BLaER1 (cell line): ENCODE data around the gene GJC2.
"Not testable (repeated sequence)": the region's sequence is repeated elsewhere in the genome, so short reads cannot be mapped to it uniquely, and the experiment has no call there.

Experiments used
- H3K27ac ChIP-seq: shearing (Covaris generic); formaldehyde crosslinking; 2 replicates; pipeline ENCODE4 v1.8.1; 2022
- H3K27me3 ChIP-seq: shearing (Covaris generic); formaldehyde crosslinking; 2 replicates; pipeline ENCODE4 v1.8.1; 2022
- H3K36me3 ChIP-seq: shearing (Covaris generic); formaldehyde crosslinking; 2 replicates; pipeline ENCODE4 v1.8.1; 2022
- H3K4me1 ChIP-seq: shearing (Covaris generic); formaldehyde crosslinking; 2 replicates; pipeline ENCODE4 v1.8.1; 2022
- H3K4me2 ChIP-seq: shearing (Covaris generic); formaldehyde crosslinking; 2 replicates; pipeline ENCODE4 v1.8.1; 2022
- H3K4me3 ChIP-seq: shearing (Covaris generic); formaldehyde crosslinking; 2 replicates; pipeline ENCODE4 v1.8.1; 2022
- H3K9ac ChIP-seq: shearing (Covaris generic); formaldehyde crosslinking; 2 replicates; pipeline ENCODE4 v1.8.1; 2022
- H3K9me3 ChIP-seq: shearing (Covaris generic); formaldehyde crosslinking; 2 replicates; pipeline ENCODE4 v1.8.1; 2022
- H4K20me1 ChIP-seq: shearing (Covaris generic); formaldehyde crosslinking; 2 replicates; pipeline ENCODE4 v1.8.1; 2022
- Cebpa-rat ChIP-seq: shearing (Covaris generic); IDR thresholded peaks from 2 replicates; pipeline ENCODE4 v1.8.1; 2022

Gene GJC2

DNA sequence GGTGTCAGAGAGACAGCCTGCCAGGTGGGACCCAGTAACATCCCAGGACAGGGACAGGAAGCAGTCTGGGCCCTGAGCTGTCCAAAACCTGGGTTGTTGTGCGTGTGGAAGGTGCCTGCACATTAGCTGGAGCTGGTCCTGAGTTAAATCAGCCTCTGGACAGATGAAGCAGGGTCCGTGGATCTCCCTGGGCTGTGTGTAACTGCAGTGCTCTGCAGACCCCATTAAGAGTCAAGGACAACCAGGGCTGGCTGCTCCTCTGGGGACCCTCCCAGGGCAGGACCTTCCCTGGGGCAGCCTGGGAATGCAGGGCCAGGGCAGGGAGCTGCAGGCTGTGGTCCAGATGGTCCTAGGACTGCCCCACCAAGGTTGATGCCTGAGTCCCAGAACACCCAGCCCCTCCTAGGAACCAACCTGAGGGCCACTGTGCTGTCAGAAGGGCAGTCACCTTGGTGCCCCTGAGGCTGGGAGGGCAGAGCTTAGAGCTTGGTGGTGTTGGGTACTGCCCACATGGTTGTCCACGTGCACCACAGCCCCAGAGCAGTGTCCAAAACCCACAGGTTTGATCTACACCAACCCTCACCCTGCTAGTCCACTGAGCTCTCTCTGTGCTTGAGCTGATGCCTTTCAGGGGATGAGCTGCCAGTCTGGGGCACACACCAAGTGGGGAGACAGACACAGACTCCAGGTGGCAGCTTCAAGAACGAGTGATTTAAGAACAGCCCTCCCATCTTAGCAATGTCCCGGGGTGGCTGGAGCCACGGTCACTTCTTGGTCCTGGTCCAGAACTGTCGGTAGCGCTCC is 43.5 kb upstream of the GJC2 start:
- peaks cover 43% of the 10 kb centered on the region for H3K4me1 ChIP-seq
- H3K27ac ChIP-seq, result no peak overlapping the region
- H3K9me3 ChIP-seq, result no peaks in the 10 kb centered on the region
- peaks cover 28% of the 10 kb centered on the region for H4K20me1 ChIP-seq
- H3K9ac ChIP-seq, result no peak overlapping the region
- H3K4me2 ChIP-seq, result no peak overlapping the region
- no peak for TF ChIP-seq Cebpa-rat
- no peaks in the 10 kb centered on the region for H3K27me3 ChIP-seq
- H3K36me3 ChIP-seq, result peaks cover 33% of the 10 kb centered on the region
- H3K4me3 ChIP-seq, result no peak overlapping the region

DNA sequence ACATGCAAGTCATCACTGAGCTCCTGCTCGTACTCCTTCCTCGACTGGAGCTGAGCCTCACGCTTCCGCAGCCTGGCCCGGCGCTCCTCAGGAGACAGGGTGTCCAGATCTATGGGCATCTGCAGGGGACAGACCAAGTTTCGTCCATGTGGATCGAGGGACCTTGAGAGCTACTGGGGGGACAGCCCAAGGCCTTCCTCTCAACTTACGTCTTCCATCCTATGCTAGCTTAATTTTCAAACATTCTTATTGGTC is 43.0 kb upstream of the GJC2 start:
- Histone ChIP-seq H3K9ac (no peak overlapping the region; the same call in 1 of the 2 replicates), H3K4me2 (no peak overlapping the region), H3K4me3 (no peak overlapping the region), H3K27ac (no peak overlapping the region), H4K20me1 (peaks cover 23% of the 10 kb centered on the region), H3K27me3 (no peaks in the 10 kb centered on the region), H3K4me1 (peaks cover 37% of the 10 kb centered on the region), H3K36me3 (peaks cover 33% of the 10 kb centered on the region), H3K9me3 (no peaks in the 10 kb centered on the region)
- TF ChIP-seq Cebpa-rat, result no peak

DNA sequence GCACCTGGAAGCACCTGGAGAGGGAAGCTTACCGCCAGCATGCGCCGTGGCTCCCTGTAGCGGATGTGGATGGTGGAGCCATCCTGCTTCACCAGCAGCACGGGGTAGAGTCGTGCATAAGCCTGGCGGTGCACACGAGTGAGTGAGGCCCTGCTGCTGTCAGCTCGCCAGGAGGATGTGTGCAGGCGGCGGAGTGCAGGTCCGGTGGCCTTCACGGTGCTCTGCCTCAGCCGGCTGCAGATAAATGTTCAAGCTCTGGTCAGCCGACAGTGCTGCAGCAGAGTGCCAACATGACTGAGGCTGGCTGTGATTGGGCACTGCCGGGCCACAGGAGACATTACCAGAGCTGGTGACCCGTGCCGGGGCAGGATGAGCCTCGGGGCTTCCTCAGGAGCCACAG is 42.1 kb upstream of the GJC2 start:
- peak overlapping the region; percentile 85 for H3K4me2 ChIP-seq
- H3K27me3 ChIP-seq, result no peaks in the 10 kb centered on the region
- H3K9ac ChIP-seq, result peak overlapping the region; percentile 87; the same call in 1 of the 2 replicates
- no peak for TF ChIP-seq Cebpa-rat
- peaks cover 33% of the 10 kb centered on the region for H3K36me3 ChIP-seq
- H4K20me1 ChIP-seq, result peaks cover 15% of the 10 kb centered on the region; the same call in 1 of the 2 replicates
- peaks cover 34% of the 10 kb centered on the region for H3K4me1 ChIP-seq
- H3K9me3 ChIP-seq, result no peaks in the 10 kb centered on the region
- H3K27ac ChIP-seq, result no peak overlapping the region
- H3K4me3 ChIP-seq, result 0 out of 2 replicates have a peak overlapping the region, but pooled peaks have one; percentile 87

DNA sequence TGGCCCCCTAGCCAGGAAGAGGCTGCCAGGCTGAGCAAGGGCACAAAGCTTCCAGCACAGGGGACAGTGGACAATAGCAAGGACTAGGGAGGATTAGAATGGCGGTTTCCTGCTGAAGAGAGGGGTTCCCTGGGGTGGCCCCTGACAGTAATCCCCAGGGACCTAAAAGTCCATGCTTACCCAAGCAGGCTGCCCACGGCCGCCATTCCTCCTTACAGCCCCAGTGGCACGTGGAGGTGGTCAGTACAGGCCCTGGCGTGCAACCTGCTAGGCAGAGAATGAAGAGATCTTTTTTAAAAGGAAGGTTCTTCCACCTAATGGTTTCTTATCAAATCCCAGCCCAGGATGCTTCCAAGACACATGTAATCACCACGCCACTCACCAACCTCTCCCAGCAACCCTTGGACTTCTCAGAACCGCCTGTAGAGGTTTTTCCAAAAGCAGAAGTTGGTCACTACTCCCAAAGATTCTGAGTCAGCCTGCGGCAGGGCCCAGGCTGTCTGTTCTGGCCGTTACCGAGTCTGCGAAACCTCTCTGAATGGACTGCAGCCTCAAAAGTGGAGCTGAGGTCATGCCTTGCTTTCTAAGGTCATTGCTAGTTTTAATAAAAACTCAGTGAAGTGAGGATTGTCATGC is 41.6 kb upstream of the GJC2 start:
- Histone ChIP-seq H4K20me1 (peaks cover 15% of the 10 kb centered on the region; the same call in 1 of the 2 replicates), H3K27me3 (no peaks in the 10 kb centered on the region), H3K9ac (peak overlapping the region; percentile 87), H3K4me1 (peaks cover 34% of the 10 kb centered on the region), H3K36me3 (peaks cover 33% of the 10 kb centered on the region), H3K27ac (peak overlapping the region; percentile 80; the same call in 1 of the 2 replicates), H3K4me2 (peak overlapping the region; percentile 85), H3K4me3 (peak overlapping the region; percentile 87), H3K9me3 (no peaks in the 10 kb centered on the region)
- no peak for TF ChIP-seq Cebpa-rat

DNA sequence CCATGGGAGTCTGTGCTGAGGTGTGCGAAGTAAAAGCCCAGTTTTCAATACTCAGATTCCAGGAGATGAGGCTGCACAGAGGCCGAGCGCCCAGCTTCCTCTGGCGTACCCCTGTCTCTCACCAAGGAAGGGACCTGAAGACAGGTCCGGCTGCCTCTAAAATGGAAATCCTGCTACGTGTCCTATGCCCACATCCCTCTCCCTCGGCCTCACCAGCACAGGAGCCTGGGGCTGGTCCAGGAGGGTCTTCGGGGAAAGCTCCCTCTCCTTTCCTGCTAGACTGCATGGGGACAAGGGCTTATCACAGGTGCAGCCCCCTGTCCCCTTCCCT is 41.0 kb upstream of the GJC2 start:
- H3K4me1 ChIP-seq, result peaks cover 31% of the 10 kb centered on the region
- peak overlapping the region; percentile 85 for H3K4me2 ChIP-seq
- no peak for TF ChIP-seq Cebpa-rat
- no peaks in the 10 kb centered on the region for H3K27me3 ChIP-seq
- H3K4me3 ChIP-seq, result peak overlapping the region; percentile 87
- peaks cover 15% of the 10 kb centered on the region; the same call in 1 of the 2 replicates for H4K20me1 ChIP-seq
- peaks cover 33% of the 10 kb centered on the region for H3K36me3 ChIP-seq
- H3K9ac ChIP-seq, result peak overlapping the region; percentile 87
- H3K27ac ChIP-seq, result peak overlapping the region; percentile 80
- H3K9me3 ChIP-seq, result no peaks in the 10 kb centered on the region

DNA sequence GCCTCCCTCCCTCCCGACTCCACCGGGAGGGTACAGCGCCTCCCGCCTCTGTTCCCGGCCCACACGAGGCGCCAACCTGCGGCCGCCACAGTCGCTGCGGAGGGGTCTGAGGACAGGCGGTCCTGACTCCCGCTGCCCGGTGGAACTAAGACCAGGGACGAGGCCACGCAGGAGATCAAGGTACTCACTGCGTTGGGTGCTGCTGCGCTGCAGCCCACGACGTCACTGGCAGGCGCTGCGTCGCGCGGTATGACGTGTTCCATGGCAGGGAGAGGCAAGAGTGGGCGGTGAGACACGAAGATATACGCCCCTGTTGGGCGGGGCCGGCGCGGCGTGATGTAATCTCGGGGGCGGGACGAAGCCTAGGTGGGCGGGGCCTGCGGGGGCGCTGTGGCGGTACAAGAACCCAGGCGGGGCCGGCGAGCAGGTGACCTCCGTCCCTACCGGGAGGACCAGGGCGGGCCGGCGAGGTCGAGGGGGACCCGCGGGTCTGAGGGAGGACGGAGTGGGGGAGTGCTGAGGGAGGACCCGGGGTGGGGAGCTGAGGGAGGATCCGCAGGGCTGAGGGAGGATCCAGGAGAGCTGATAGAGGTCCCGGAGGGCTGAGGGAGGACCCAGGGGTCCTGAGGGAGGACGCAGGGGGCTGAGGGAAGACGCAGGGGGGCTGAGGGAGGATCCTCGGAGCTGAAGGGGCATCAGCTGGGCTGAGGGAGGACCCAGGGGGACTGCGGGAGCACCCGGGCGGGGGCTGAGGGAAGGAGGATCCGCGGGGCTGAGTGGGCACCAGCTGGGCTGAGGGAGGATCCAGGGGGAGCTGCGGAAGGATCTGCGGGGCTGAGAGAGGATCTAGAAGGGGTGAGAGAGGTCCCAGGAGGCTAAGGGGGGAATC is 40.4 kb upstream of the GJC2 start, which contains the start of gene MRPL55:
MRPL55 (minus strand) TSS at position 227 of the 889 bp plus-strand sequence. CDS start 1,039 bp downstream, outside the sequence.
- no peaks in the 10 kb centered on the region for H3K9me3 ChIP-seq
- H3K9ac ChIP-seq, result peak within 1 kb of the TSS; percentile 87

DNA sequence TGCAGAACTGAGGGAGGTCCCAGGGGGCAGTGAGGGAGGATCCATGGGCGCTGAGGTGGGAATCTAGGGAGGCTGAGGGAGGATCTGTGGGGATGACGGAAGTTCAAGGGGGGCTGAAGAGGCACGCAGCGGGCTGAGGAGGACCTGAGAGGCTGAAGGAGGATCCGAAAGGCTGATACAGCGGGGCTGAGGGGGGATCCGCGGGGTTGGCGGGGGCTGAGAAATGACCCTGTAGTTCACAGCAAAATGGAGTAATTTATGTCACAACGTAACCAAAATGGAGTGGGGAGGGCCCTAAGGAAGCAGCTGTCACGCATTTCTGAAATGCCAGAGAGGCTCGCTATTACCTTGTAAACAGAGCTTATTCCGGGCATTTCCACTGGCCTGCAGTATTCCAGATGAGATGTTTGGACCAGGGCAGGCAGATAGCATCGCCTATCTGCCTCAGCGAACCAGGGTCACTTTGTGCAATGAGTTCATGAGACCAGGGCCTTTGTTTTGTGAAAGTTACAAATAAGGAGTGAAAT is 39.7 kb upstream of the GJC2 start:
- Histone ChIP-seq H3K27ac (peak overlapping the region; percentile 68), H3K4me1 (peaks cover 25% of the 10 kb centered on the region), H3K27me3 (no peaks in the 10 kb centered on the region), H3K9me3 (no peaks in the 10 kb centered on the region), H4K20me1 (peaks cover 15% of the 10 kb centered on the region; the same call in 1 of the 2 replicates), H3K4me3 (peak overlapping the region; percentile 87), H3K9ac (peak overlapping the region; percentile 87), H3K4me2 (peak overlapping the region; percentile 85), H3K36me3 (peaks cover 31% of the 10 kb centered on the region)
- TF ChIP-seq Cebpa-rat, result no peak

More for the DNA sequence above, 40.4 kb upstream of the GJC2 start, which contains the start of gene MRPL55:
- Histone ChIP-seq H3K4me1 (peaks cover 25% of the 10 kb centered on the region), H3K36me3 (peaks cover 33% of the 10 kb centered on the region), H3K27me3 (no peaks in the 10 kb centered on the region), H3K4me3 (peak within 1 kb of the TSS; percentile 87), H4K20me1 (peaks cover 15% of the 10 kb centered on the region; the same call in 1 of the 2 replicates), H3K27ac (peak within 1 kb of the TSS; percentile 80), H3K4me2 (peak within 1 kb of the TSS; percentile 85)
- peak; percentile 56; the same call in 1 of the 2 replicates for TF ChIP-seq Cebpa-rat

DNA sequence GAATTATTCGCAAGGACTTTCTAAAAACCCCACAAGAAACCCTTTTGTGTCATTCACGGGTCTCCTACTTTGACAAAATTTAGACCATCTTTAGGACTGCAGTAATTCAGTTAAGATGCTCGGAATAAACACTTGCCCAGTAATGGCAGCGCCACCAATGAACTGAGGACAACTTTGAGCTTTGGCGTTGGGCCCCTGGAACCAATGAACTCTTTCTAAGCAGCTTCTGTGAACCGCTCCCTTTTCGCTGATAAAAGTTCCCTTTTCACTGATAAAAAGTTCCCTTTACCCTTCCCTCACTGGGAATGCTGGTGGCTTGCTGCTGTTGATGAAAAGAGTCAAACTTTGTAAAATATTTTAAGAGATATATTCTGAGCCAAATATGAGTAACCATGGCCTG is 39.2 kb upstream of the GJC2 start:
- H3K4me2 ChIP-seq, result peak overlapping the region; percentile 85
- H3K27me3 ChIP-seq, result no peaks in the 10 kb centered on the region
- peaks cover 25% of the 10 kb centered on the region for H3K4me1 ChIP-seq
- no peak for TF ChIP-seq Cebpa-rat
- H3K27ac ChIP-seq, result no peak overlapping the region
- 0 out of 2 replicates have a peak overlapping the region, but pooled peaks have one; percentile 87 for H3K4me3 ChIP-seq
- peaks cover 1% of the 10 kb centered on the region; the same call in 1 of the 2 replicates for H3K9me3 ChIP-seq
- peaks cover 26% of the 10 kb centered on the region for H3K36me3 ChIP-seq
- no peak overlapping the region for H3K9ac ChIP-seq
- peaks cover 15% of the 10 kb centered on the region; the same call in 1 of the 2 replicates for H4K20me1 ChIP-seq

DNA sequence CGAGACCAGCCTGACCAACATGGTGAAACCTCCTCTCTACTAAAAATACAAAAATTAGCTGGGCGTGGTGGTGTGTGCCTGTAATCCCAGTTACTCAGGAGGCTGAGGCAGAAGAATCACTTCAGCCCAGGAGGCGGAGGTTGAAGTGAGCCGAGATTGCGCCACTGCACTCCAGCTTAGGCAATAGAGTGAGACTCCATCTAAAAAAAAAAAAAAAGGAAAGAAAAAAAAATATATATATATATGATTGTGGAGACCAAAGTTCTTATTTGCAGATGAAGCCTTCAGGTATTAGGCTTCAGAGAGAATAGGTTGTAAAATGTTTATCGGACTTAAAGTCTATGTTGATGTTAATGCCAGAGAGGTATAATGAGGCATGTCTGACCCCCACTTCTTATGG is 38.4 kb upstream of the GJC2 start:
- not testable (repeated sequence) for H3K4me3 ChIP-seq, H3K9ac ChIP-seq, H3K4me2 ChIP-seq, H3K9me3 ChIP-seq, H3K27me3 ChIP-seq, H3K27ac ChIP-seq
- H3K36me3 ChIP-seq, result peaks cover 18% of the 10 kb centered on the region
- H4K20me1 ChIP-seq, result peaks cover 15% of the 10 kb centered on the region; the same call in 1 of the 2 replicates
- peaks cover 25% of the 10 kb centered on the region for H3K4me1 ChIP-seq
